Right cardiac atrium (tissue), 5 donors: ENCODE results near the gene HNRNPLL. TPM values are rescaled to one million over a fixed set of nuclear protein-coding genes. Genes with fewer than 3 reads are reported as not detected.
A peak's percentile ranks its signal among the peaks of the same experiment; 100 is the strongest.
"Not testable (repeated sequence)": the region's sequence is repeated elsewhere in the genome, so short reads cannot be mapped to it uniquely, and the experiment has no call there.

Source experiments
- ATAC-seq, 2 donors: fragments of 200-7000 bp; cut with Tn5 transposase; one replicate each; pipeline versions ENCODE4 v1.8.0 to v1.9.1; 2020; ENCODE audit warnings: moderate library complexity in 2 of 2, mild to moderate bottlenecking in 1 of 2
- DNase-seq, 3 donors: peaks; one replicate each; pipeline ENCODE4 v3.0.0-alpha.2; 2020
- H3K27ac ChIP-seq: one replicate; pipeline ENCODE4 v1.5.1; 2013; ENCODE audit warnings: mild to moderate bottlenecking, low read length, control low read depth, moderate library complexity
- H3K27me3 ChIP-seq: one replicate; pipeline ENCODE4 v1.6.1; 2013; ENCODE audit not compliant: control insufficient read depth, insufficient read depth
- H3K4me1 ChIP-seq: one replicate; pipeline ENCODE4 v1.6.1; 2013; ENCODE audit warnings: low read length; ENCODE audit not compliant: control insufficient read depth, insufficient read depth
- H3K4me3 ChIP-seq: one replicate; pipeline ENCODE4 v1.5.1; 2013; ENCODE audit warnings: low read length, control low read depth
- H3K9me3 ChIP-seq: one replicate; pipeline ENCODE4 v1.6.1; 2013; ENCODE audit warnings: low read length; ENCODE audit not compliant: control insufficient read depth
- WGBS: extraction: QIAGEN DNeasy Blood & Tissue Kit; methylation state at CpG from one replicate; pipeline ENCODE4 v1.1.7; 2013; 5-methylcytosine and 5-hydroxymethylcytosine counted together
- intact Hi-C, 4 donors: fragments of 100-400 bp; cut with DNase I; formaldehyde crosslinking; loops; one replicate each; pipeline versions ENCODE4 v1.11.0 to v1.14.0; 2022 to 2023
- polyA plus RNA-seq: library from polyadenylated mRNA; stranded (reverse); fragments of 200-250 nt; gene quantifications from one replicate; pipeline ENCODE4 v1.2.3, GENCODE V29; 2013
- total RNA-seq, 4 donors: library from RNA; stranded (reverse); fragmentation: NEBNext Ultra II Directional; extraction: Animal tissue kit (Norgen Biotek cat#: 25700); gene quantifications; one replicate each; pipeline ENCODE4 v1.2.1, GENCODE V29; 2021
- donor health status: healthy with polysubstance abuse.
- donor health status: DM: no; HTN: yes; CAD: no.
- donor health status: DM: no; HTN: no; CAD: no.
- donor health status: DM: no; HTN: yes; CAD: no; lungs with severe emphysema.
- donor health status: DM: yes; HTN: yes; CAD: no.

Gene HNRNPLL
- total and polyA plus RNA-seq, 5 donors, result 11.3 to 38.7 (median 34.3) TPM

DNA sequence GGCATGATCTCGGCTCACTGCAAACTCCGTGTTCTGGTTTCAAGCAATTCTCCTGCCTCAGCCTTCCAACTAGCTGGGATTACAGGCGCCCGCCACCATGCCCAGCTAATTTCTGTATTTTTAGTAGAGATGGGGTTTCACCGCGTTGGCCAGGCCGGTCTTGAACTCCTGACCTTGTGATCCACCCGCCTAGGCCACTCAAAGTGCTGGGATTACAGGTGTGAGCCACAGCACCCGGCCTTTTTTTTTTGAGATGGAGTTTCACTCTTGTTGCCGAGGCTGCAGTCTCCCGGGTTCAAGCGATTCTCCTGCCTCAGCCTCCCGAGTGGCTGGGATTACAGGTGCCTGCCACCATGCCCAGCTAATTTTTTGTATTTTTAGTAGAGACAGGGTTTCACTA lies 65.4 kb downstream of the HNRNPLL start:
- ATAC-seq, H3K4me1 ChIP-seq, DNase-seq, H3K27me3 ChIP-seq, H3K9me3 ChIP-seq, H3K4me3 ChIP-seq, H3K27ac ChIP-seq: not testable (repeated sequence)
- WGBS, result 93% methylated on average over 13 of the region's 13 CpGs
- intact Hi-C loops, result loop anchor here in 2 of 4 donors (10.0 kb wide), 3 partner anchors 198 to 222 kb away; no protein-coding TSS in a partner anchor

DNA sequence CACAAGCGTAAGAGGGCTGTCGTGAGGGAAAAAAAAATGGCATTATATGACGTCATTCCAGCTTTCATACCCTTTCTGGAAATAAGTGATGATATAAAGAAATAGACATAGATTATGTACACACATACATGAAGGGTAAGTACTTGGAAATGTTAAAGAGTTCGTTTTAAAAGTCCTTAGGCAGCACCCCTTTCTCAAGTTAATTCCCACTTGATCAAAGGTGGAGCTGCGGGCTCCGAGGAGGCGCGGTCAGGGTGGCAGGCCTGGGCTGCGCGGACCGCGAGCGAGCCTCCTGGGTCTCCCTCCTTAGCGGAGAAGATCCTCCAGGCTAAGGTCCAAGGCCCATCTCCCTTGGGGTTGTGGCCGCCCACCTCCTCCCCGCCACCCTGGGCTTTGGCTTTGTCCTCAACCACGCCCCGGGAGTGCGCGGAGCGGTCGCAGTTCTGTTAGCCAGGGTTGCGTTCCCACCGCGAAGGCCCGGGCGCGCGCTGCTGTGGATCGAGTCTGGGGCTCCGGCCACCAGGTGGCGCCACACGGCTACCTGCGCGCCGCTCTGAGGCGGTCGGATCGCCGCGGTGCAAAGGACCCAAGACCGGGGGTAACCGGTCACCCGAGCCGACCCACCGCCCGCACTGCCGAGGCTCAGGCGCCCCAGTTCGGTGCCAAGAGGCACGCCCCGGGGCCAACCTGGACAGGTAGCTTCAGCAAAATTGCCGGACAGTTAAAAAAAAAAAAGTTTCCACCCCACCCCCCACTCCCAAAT lies 66.8 kb downstream of the HNRNPLL start:
- H3K27ac ChIP-seq, result no peak overlapping the region
- DNase-seq, result peak; percentile 88 to 96 (median 93)
- no peaks in the 10 kb centered on the region for H3K4me1 ChIP-seq
- no peaks in the 10 kb centered on the region for H3K9me3 ChIP-seq
- H3K27me3 ChIP-seq, result no peaks in the 10 kb centered on the region
- H3K4me3 ChIP-seq, result peak overlapping the region; percentile 56
- intact Hi-C loops, result loop anchor here in 2 of 4 donors (10.0 kb wide), 3 partner anchors 199 to 221 kb away; no protein-coding TSS in a partner anchor
- peak; percentile 94 to 95 for ATAC-seq
- WGBS, result 2% methylated on average over 53 of the region's 53 CpGs

DNA sequence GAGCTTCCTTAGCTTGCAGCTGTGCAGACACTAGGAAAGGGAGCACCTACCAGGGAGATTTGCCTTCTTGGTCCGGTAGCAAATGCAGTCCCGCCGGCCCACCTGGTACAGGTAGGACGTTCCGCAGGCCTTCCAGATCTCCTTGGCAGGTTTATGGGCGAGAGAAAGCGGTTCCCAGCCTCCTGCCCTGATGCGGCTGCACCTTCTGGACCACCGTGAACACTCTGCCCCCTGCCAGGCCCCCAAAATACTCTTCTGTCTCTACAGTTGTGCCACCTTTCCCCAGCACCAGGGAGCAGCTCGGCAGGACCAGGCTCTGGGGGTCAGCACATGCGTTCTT lies 67.4 kb downstream of the HNRNPLL start:
- peak in 1 of 3 donors; percentile 51 for DNase-seq
- Histone ChIP-seq H3K27ac (no peak overlapping the region), H3K4me1 (no peaks in the 10 kb centered on the region), H3K27me3 (no peaks in the 10 kb centered on the region), H3K9me3 (no peaks in the 10 kb centered on the region), H3K4me3 (peak overlapping the region; percentile 56)
- intact Hi-C loops, result loop anchor here in 2 of 4 donors (10.0 kb wide), 3 partner anchors 199 to 221 kb away; no protein-coding TSS in a partner anchor
- peak in 1 of 2 donors; percentile 8 for ATAC-seq
- whole genome bisulfite sequencing, result 78% methylated on average over 11 of the region's 11 CpGs

DNA sequence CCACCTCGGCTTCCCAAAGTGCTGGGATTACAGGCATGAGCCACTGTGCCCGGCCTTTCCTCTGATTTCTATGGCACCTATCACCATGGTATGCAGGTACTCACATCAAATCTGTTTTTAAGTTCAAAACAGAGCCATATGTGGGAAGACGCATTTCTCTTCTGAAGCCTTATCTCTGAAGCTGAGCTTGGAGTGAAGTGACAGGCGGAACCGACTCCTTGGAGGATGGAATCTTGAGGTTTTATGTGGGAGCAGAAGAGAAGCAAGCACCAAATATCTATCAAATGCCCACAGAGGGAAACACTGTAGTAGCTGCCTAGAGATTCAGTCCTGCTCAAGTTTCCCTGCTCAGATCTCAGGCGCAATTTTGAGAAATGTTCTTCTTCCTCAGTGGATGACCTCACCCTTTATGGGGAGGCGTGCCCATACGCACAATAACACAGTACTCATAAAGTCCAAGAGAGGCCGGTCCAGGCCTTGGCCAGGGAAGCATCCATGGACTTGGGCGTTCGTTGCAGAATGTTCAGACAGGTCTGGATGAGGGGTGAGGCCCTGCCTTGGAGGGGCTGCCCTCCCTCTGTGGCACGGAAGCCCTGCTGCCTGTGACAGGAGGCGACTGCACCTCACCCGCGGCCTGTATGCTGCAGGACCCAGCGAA lies 67.9 kb downstream of the HNRNPLL start:
- intact Hi-C loops, result loop anchor here in 2 of 4 donors (10.0 kb wide), 3 partner anchors 200 to 220 kb away; no protein-coding TSS in a partner anchor
- H3K27ac ChIP-seq, result no peak overlapping the region
- H3K4me1 ChIP-seq, result no peaks in the 10 kb centered on the region
- H3K4me3 ChIP-seq, result no peak overlapping the region
- no peaks in the 10 kb centered on the region for H3K9me3 ChIP-seq
- DNase-seq (peak in 1 of 3 donors; percentile 55), ATAC-seq (peak; percentile 10 to 24)
- no peaks in the 10 kb centered on the region for H3K27me3 ChIP-seq
- 88% methylated on average over 16 of the region's 16 CpGs for WGBS

DNA sequence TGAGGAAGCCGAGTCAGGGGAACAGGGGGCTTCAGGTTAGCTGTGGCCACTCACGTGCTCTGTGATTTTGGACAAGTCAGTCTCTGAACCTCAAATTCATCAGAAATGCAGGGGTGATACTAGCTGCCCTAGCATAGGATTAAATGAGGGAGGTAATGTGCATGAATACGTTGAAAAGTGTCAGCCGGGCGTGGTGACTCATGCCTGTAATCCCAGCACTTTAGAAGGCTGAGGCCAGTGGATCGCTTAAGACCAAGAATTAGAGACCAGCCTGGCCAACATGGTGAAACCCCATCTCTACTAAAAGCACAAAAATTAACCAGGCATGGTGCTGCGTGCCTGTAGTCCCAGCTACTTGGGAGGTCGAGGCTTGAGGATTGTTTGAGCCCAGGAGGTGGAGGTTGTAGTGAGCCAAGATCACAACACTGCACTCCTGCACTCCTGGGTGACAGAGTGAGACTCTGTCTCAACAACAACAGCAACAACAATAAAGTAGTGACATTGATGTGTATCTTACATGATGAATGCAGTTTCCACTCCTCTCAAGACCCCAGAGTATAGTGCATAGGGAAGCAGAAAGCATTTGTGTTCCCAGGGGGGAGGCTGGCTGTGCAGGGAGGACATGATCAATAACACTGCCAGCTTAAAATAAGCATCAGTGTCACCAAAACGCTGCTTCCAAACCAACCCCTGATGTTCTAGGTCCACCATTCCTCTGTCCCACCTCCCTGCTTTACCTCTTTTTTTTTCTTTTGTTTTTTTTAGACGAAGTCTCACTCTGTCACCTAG lies 68.8 kb downstream of the HNRNPLL start:
- Histone ChIP-seq H3K9me3 (no peaks in the 10 kb centered on the region), H3K27me3 (no peaks in the 10 kb centered on the region), H3K4me3 (no peak overlapping the region), H3K27ac (no peak overlapping the region), H3K4me1 (no peaks in the 10 kb centered on the region)
- intact Hi-C loops, result loop anchor here in 2 of 4 donors (10.0 kb wide), 3 partner anchors 201 to 219 kb away; no protein-coding TSS in a partner anchor
- DNase-seq, result no peak
- no peak for ATAC-seq
- 92% methylated on average over 10 of the region's 10 CpGs for WGBS

DNA sequence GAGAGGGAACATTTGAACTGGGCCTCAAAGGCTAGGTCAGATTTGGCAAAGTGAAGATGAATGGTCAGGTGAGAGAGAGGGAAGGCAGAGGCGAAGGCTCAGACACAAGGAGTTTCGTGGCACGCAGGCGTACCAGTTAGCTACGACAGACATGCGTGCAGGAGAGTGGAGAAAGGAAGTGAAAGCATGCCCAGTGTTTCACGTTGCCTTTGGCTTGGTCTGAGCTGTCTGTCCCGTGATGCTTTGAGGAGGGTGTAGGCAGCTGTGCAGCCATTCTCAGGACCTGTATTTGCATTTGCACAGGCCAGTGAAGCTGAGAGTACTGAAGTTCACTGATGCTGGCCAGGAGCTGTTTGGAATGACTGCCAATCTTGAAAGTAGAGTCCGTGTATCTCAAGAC lies 69.5 kb downstream of the HNRNPLL start:
- Histone ChIP-seq H3K4me1 (no peaks in the 10 kb centered on the region), H3K9me3 (no peaks in the 10 kb centered on the region), H3K27me3 (no peaks in the 10 kb centered on the region), H3K4me3 (no peak overlapping the region), H3K27ac (no peak overlapping the region)
- ATAC-seq (no peak), DNase-seq (peak in 1 of 3 donors; percentile 61)
- intact Hi-C loops, result loop anchor here in 2 of 4 donors (10.0 kb wide), 3 partner anchors 202 to 218 kb away; no protein-coding TSS in a partner anchor
- 67% methylated on average over 9 of the region's 9 CpGs for WGBS

DNA sequence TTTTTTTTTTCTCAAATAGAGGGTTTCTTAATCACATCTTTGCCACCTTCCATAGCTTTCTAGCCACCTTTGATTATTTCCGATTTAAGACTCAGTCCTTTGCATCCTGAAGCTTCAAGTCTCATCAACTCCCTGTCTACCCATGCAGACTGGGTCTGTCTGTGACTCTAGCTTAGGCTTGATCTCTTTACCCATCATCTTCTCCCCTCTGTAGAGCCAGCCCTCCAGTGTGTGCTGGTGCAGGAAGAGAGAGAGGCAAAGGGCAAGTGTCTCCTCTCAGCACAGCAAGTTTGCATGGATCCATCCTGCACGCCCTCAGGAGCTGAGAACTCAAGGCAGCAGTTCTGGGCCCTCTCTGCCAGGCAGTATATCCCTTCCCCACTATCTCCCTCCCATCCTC lies 70.4 kb downstream of the HNRNPLL start:
- intact Hi-C loops, result loop anchor here in 2 of 4 donors (10.0 kb wide), 3 partner anchors 202 to 218 kb away; no protein-coding TSS in a partner anchor

DNA sequence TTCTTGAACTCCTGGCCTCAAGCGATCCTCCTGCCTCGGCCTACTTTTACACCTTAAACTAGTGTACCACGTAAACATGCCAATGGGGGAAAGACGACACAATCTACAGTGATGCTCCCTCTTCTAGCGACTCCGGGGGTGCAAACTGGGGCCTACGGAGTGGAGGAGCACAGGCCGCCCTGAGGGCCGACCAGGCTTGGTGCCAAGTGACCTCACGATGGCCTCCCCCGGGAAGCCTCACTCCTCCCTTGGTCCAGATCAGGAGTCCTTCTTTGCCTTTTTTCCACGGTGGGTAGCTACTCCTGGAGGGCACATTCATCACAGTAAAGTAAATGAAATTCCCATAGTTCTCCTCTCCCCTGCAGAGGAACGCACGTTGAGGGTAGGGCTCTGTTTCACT lies 73.5 kb downstream of the HNRNPLL start:
- Histone ChIP-seq H3K27me3 (no peaks in the 10 kb centered on the region), H3K4me3 (no peak overlapping the region), H3K9me3 (no peaks in the 10 kb centered on the region), H3K4me1 (no peaks in the 10 kb centered on the region), H3K27ac (no peak overlapping the region)
- WGBS, result 85% methylated on average over 14 of the region's 14 CpGs
- DNase-seq (no peak), ATAC-seq (no peak)
- intact Hi-C loops, result no loop called here

More for the DNA sequence above, 70.4 kb downstream of the HNRNPLL start:
- no peaks in the 10 kb centered on the region for H3K4me1 ChIP-seq
- H3K27me3 ChIP-seq, result no peaks in the 10 kb centered on the region
- H3K27ac ChIP-seq, result no peak overlapping the region
- DNase-seq (no peak), ATAC-seq (no peak)
- 86% methylated on average over 2 of the region's 2 CpGs for WGBS
- no peaks in the 10 kb centered on the region for H3K9me3 ChIP-seq
- no peak overlapping the region for H3K4me3 ChIP-seq

DNA sequence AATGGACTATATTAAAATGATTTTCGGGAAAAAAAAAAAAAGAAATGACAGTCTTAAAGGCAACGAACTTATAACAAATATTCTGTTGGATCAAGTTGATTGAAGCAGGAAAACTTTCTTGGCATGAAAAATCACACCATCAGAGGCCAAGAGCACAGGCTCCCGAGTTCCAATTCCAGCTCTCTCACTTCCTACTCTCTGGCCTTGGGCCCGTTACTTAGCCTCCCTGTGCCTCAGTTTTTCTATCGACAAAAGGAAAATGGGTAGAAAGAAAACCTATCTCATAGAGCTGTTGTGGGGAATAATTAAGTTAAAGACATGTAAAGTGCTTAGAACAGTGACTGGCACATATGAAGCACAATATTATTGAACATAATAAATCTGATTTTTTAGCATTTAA lies 74.2 kb downstream of the HNRNPLL start:
- WGBS, result 46% methylated on average over 5 of the region's 5 CpGs
- H3K4me3 ChIP-seq, result peak overlapping the region; percentile 78
- H3K27ac ChIP-seq, result no peak overlapping the region
- DNase-seq, result no peak
- intact Hi-C loops, result no loop called here
- H3K4me1 ChIP-seq, result no peaks in the 10 kb centered on the region
- H3K27me3 ChIP-seq, result no peaks in the 10 kb centered on the region
- no peak for ATAC-seq
- no peaks in the 10 kb centered on the region for H3K9me3 ChIP-seq

DNA sequence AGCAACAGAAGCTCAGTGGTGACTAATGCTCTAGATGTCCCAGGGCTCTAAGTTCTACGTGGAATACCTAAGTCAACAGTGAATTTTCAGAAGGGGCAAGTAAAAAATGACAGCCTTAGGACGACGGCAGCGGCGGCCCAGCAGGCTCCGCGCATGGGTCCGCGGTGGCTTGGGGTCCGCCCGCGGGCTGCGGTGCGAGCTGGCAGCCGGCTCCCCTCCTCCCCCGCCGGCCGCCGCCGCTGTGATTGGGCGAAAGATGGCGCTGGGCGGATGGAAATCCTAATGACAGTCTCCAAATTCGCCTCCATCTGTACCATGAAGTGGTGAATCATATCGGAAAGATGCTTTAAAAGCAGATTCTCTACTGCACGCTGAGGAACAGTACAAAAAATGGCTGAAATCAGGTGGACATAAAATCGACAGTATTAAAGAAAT lies 74.7 kb downstream of the HNRNPLL start:
- Histone ChIP-seq H3K9me3 (no peaks in the 10 kb centered on the region), H3K4me3 (peak overlapping the region; percentile 78), H3K27me3 (no peaks in the 10 kb centered on the region), H3K27ac (peak overlapping the region; percentile 77), H3K4me1 (no peaks in the 10 kb centered on the region)
- ATAC-seq (peak; percentile 75 to 83), DNase-seq (peak; percentile 56 to 81 (median 77))
- intact Hi-C loops, result no loop called here
- 3% methylated on average over 27 of the region's 27 CpGs for WGBS
